COLO668 (cell line): ENCODE data around the gene ARAP1.

Experiments
- DNase-seq: peaks from one replicate; lab custom pipeline; 2025; ENCODE audit not compliant: unreplicated experiment; lab: John Stamatoyannopoulos, UW

Gene ARAP1

DNA sequence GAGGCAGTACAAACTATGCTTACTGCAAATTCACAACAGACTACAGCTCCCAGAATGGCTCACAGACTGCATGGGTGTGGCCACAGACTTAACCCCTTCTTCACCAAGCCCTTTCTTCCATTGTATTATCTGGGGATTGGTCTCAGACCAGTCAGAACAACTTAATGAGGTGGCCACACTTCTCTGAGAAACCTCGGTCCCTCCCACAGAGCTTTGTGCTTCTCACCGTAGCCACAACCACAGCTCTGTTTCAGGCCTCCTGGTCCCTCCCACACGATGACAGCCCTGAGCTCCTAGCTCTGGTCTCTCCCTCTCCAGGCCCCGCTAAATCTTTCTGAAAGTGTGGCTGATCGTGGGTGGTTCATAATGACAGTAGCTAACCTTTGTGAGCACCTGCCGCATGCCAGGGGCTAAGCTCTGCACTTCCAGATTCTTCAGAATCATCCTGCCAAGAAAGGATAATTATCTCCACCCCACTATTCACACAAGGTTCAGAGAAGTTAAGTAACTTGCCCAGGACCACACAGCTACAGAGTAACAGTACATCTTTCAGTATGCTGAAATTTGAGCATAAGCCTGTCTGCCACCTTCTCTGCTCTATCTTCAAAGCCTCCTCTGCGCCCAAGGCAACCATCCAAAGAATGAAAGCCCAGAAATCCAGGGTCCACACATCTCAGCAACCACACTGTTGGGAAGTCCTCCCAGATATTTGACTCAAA lies 83.4 kb downstream of the ARAP1 start:
- no peak for DNase-seq

DNA sequence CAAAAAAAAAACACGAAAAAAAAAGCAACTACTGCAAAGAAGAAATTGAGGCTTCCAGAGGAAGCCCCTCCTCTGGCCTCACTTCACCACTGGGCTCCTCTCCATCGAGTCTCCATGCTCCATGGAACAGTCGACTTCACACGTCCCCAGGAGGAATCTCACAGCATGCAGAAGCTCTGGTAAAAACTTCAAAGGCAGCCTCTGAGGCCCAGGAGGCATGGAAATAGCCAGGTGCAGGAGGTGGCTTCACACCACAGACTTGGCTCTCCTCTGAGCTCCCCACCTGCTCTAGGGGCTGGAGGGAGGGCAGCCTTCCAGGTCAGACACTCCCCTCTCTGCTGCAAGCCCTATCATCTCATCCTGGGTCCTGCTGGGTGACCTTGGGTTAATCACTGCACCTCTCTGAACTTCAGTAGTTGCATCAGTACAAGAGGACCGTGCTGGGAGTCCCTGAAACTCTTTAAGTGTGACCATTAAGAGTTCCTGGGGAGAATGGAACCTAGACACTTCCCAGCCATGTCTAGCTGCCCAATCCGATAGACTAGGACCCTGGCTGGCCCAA lies 86.2 kb downstream of the ARAP1 start:
- no peak for DNase-seq

DNA sequence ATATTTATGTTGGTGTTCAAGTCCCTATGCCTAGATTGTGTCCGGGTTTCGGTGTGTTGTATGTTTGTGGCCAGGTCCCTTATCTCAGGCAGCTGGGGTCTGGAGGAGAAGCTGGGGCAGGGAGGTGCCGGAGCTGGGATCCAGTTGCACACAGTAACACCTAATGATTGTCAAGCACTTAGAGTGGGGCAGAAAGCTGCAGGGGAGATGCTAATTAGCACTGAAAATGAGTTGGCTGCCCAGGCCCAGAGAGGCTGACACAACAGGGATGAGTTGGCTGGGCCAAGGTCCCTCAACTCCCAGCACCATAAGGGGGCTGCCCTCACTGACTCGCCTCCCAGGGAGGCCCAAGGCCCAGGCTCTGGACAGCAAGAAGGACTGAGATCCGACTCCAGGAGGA lies 90.2 kb downstream of the ARAP1 start:
- no peak for DNase-seq

DNA sequence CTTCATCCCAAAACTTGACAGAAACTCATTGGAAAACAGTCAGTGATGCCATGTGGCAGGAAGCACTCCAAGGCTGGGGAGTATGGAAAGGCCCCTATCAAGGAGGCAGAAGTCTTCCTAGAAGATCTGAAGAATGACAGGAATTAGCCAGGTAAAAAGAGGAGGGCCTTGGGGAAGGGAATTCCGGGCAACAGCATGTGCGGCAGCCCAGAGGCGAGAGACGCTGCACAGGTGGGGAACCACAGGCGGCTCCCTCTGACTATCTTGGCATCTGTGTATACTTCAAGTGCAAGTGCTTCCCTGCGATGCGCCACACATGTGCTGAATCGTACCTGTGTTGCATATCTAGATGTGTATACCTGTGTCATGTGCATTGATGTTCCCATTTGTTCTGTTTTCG lies 90.7 kb downstream of the ARAP1 start:
- DNase-seq = no peak

GRCh38 chr11:72658989-72659640 lies 93.1 kb downstream of the ARAP1 start:
- no peak for DNase-seq

DNA sequence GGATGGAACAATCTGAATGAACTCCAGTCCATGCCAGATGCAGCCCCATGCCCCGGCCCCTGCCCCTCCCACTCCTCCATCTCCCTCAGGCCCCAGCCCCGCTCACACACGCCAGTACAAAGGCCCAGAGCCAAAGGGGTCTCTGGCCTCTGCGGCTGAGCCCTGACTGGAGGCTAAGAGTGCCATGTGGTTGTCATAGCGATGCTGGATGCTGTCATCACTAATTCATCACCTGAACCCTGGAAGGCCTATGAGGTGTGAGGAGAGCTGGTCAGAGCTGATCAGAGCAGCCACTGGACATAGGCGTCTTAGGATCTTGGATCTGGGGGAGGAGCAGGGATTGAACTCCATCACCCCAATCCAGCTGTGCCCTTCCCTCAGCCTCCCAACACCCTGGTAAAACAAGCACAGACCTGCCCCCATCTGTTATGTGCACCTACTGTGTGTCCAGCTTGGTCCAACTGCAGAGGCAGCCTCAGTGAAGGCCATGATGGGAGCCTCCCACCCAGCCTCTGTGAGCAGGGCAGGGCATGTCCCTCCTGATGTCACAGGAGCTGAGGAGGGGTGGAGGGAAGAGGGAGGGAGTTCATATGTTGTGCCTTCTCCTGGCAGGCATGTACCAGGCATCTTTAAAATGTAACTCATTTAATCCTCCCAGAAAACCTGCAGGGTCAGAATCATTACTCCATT lies 94.7 kb downstream of the ARAP1 start:
- DNase-seq = no peak

DNA sequence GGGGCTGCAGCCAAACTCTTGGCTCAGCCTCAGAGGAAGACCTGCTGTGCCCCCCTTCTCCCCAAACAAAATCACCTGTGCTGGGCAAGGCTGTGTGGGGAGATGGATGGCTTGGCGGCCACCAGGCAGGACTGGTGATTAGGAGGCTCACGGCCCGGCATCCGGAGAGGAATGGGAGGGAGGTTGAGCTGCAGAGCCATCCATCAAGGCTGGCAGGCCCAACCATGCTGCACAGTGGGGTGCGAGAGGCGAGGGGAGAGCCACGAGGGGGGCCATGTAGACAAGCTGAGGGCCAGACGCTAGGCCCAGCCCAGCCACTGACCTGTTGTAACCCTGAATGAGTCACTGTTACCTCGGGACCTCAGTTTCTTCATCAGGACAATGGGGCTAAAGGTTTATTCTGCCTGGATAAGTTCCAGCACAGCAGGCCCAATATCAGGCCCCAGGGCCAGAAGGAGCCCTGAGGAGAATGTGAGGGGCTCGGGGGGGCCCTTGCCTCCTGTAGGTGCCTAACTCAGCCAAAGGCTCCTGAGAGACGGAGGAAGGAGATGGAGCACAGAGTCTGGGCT lies 96.2 kb downstream of the ARAP1 start:
- DNase-seq = no peak

GRCh38 chr11:72655014-72655413 lies 97.2 kb downstream of the ARAP1 start:
- DNase-seq = no peak

GRCh38 chr11:72653649-72654048 lies 98.6 kb downstream of the ARAP1 start:
- DNase-seq = no peak

GRCh38 chr11:72652873-72653630 lies 99.2 kb downstream of the ARAP1 start:
- DNase-seq = peak; percentile 81

- DNase-seq = no peak
Observed at GRCh38 chr11:72652133-72652532, 100.1 kb downstream of the ARAP1 start.

GRCh38 chr11:72649215-72649976 lies 102.8 kb downstream of the ARAP1 start:
- no peak for DNase-seq

- DNase-seq = no peak
Observed at GRCh38 chr11:72648384-72649136, 103.6 kb downstream of the ARAP1 start.

GRCh38 chr11:72647882-72648281 lies 104.3 kb downstream of the ARAP1 start:
- no peak for DNase-seq

DNA sequence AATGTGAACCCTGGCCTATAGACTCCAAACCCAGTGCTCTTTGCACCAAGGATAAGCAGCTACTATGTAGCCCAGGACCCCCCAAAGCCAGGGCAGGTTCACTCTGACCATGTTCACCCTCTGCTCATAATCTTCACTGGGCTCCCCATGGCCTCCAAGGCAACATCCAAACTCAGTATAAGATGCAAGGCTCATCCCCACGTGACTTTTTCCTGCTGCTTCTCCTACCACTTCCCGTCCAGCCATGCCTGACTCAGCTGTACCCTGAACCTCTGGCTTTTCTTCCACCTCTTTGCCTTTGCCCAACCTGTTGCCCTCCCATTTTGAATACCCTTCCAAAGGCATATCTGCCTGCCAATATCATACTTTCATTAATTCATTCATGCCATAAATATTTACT lies 105.7 kb downstream of the ARAP1 start:
- no peak for DNase-seq

DNA sequence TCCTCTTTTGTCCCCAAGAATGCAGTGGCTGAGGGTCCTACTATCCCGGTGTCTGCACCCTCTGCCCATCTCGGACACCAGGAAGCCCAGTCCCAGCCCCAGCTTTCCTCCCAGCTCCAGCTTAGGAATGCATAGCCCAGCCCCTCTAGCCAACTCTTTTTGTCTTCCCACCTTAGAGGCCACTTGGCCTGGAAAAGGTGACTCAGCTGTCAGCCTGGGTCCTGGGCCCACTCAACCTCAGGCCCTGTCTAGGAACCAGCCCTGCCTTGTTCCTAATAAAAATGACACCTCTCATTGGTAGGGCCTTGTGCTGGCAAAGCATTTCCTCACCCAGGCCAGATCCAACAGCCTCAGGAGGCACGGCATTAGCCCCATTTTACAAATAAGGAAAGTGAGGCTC lies 106.2 kb downstream of the ARAP1 start:
- DNase-seq = no peak

GRCh38 chr11:72643547-72643946 lies 108.7 kb downstream of the ARAP1 start:
- no peak for DNase-seq

DNA sequence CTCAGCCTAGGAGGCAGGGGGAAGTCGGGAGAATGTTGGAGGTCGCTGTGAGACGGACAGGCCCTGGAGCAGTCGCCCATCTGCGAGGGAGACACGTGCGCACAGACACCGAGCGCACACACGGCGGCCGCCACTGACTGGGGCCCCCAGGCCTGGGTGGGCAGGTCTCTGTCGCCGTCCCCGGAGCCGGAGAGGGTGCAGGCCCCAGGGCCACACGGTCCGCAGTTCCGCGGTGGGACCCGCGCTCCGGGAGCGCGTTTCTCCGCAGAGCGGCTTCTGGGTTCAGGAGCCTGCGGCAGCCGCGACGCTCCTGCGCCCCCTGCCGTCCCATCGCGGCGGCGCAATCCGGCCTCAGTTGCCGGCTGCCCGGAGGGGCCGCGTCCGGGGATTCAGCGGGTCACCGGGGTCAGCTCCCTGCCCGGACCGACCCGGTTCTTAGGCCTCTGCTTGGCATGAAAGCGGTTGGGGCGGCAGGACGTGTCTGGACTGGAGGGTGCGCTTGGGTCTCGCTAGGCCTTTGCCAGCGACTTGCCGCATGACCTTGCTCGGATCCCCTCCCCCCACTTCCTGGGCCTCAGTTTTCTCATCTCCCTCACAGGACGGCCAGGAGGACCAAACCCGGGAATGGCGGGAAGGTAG lies 109.2 kb downstream of the ARAP1 start:
- peak; percentile 26 for DNase-seq
